OCI-LY7 (cell line): ENCODE measurements around the gene GNPTG. TPM values are rescaled to one million over a fixed set of nuclear protein-coding genes. Genes with fewer than 3 reads are reported as not detected.

Experiments
- BruUV-seq: library from RNA; stranded (reverse); fragments of 400-500 nt; replicated peaks from 2 replicates; lab custom pipeline; 2021; lab: Mats Ljungman, UMichigan
- CTCF ChIA-PET: fragments of 300-600 bp; sonication (Branson Sonifier 250); formaldehyde crosslinking; loops from one replicate; lab custom pipeline; 2022; ENCODE audit warnings: antibody characterized with exemption; ENCODE audit not compliant: unreplicated experiment; lab: Charles Lee
- POLR2A ChIA-PET: fragments of 300-600 bp; sonication (Branson Sonifier 250); formaldehyde crosslinking; loops from one replicate; lab custom pipeline; 2022; ENCODE audit warnings: antibody characterized with exemption; lab: Charles Lee
- DNase-seq: peaks from one replicate; pipeline ENCODE4 v3.0.0-alpha.2; 2015; ENCODE audit warnings: low spot score
- H2AFZ ChIP-seq: fragments of 200-600 bp; sonication (generic), shearing (Covaris generic); 2 replicates; pipeline ENCODE4 v1.6.1; 2014; ENCODE audit warnings: mild to moderate bottlenecking, antibody characterized with exemption, low read length, moderate library complexity
- H3K27ac ChIP-seq: fragments of 200-600 bp; sonication (generic); 2 replicates; pipeline ENCODE4 v1.5.1; 2014; ENCODE audit warnings: mixed run types, low read depth, mild to moderate bottlenecking, moderate library complexity, low read length, inconsistent platforms; ENCODE audit not compliant: poor library complexity, severe bottlenecking
- H3K36me3 ChIP-seq: fragments of 200-600 bp; sonication (generic); 2 replicates; pipeline ENCODE4 v1.6.1; 2014; ENCODE audit warnings: mild to moderate bottlenecking, antibody characterized with exemption, low read length, moderate library complexity, mixed read lengths; ENCODE audit not compliant: insufficient read depth
- H3K4me1 ChIP-seq: fragments of 200-600 bp; sonication (generic); 2 replicates; pipeline ENCODE4 v1.5.1; 2014; ENCODE audit warnings: mild to moderate bottlenecking, low read length; ENCODE audit not compliant: insufficient read depth, poor library complexity, severe bottlenecking
- H3K4me2 ChIP-seq: fragments of 200-600 bp; sonication (generic); 2 replicates; pipeline ENCODE4 v1.6.1; 2014; ENCODE audit warnings: mild to moderate bottlenecking, low read length
- H3K4me3 ChIP-seq: fragments of 200-600 bp; sonication (generic); 2 replicates; pipeline ENCODE4 v1.5.1; 2014; ENCODE audit warnings: mild to moderate bottlenecking, low read depth, low read length; ENCODE audit not compliant: poor library complexity, severe bottlenecking
- H3K79me2 ChIP-seq: fragments of 200-600 bp; sonication (generic); 2 replicates; pipeline ENCODE4 v1.6.1; 2016; ENCODE audit warnings: low read depth, mild to moderate bottlenecking, low read length, moderate library complexity, mixed read lengths; ENCODE audit not compliant: insufficient read depth
- H3K9me2 ChIP-seq: fragments of 200-600 bp; sonication (generic); 2 replicates; pipeline ENCODE4 v1.6.1; 2016; ENCODE audit warnings: mild to moderate bottlenecking, low read length, mixed read lengths; ENCODE audit not compliant: insufficient read depth
- H3K9me3 ChIP-seq: fragments of 200-600 bp; sonication (generic); 2 replicates; pipeline ENCODE4 v1.6.1; 2014; ENCODE audit warnings: mild to moderate bottlenecking, mixed run types, low read length, mixed read lengths
- H4K20me1 ChIP-seq: fragments of 200-600 bp; sonication (generic); 2 replicates; pipeline ENCODE4 v1.6.1; 2014; ENCODE audit warnings: mild to moderate bottlenecking, antibody characterized with exemption, low read length, moderate library complexity, mixed read lengths; ENCODE audit not compliant: insufficient read depth
- CTCF ChIP-seq: fragments of 200-600 bp; sonication (generic); conservative IDR thresholded peaks from 2 replicates; pipeline ENCODE4 v1.5.1; 2014; ENCODE audit warnings: mild to moderate bottlenecking, antibody characterized with exemption, low read length, moderate library complexity, mixed read lengths
- EZH2phosphoT487 ChIP-seq: fragments of 200-600 bp; sonication (generic); IDR thresholded peaks from 2 replicates; pipeline ENCODE4 v1.6.1; 2018; ENCODE audit warnings: low read depth, borderline replicate concordance, mild to moderate bottlenecking, mixed run types, antibody characterized with exemption, low read length, moderate library complexity, mixed read lengths
- intact Hi-C: fragments of 100-400 bp; cut with micrococcal nuclease; formaldehyde crosslinking; loops from one replicate; pipeline ENCODE4 v1.10.0; 2022; ENCODE audit not compliant: unreplicated experiment
- total RNA-seq, 2 experiments: library from RNA; depleted of rRNA in 1 of 2; stranded (reverse); fragments of >200 nt in 1 of 2; shearing (Covaris generic) in 1 of 2; gene quantifications; 2 replicates each; pipeline ENCODE4 v1.2.3, GENCODE V29; 2014 to 2022

Gene GNPTG
- total RNA-seq, 2 experiments from 2014 or later, result 21.3 to 24.1 TPM

- no peak for TF ChIP-seq EZH2phosphoT487
- TF ChIP-seq CTCF, result no peak
- Histone ChIP-seq H3K9me2 (no peaks in the 10 kb centered on the region), H4K20me1 (peaks cover 26% of the 10 kb centered on the region; the same call in 1 of the 2 replicates), H3K79me2 (peaks cover 63% of the 10 kb centered on the region), H3K4me3 (no peak overlapping the region), H3K9me3 (no peaks in the 10 kb centered on the region; the same call in 1 of the 2 replicates), H3K4me2 (no peak overlapping the region), H2AFZ (no peak overlapping the region), H3K27ac (no peak overlapping the region), H3K36me3 (peaks cover 74% of the 10 kb centered on the region), H3K4me1 (peaks cover 14% of the 10 kb centered on the region)
- POLR2A ChIA-PET, result no interaction called here
- CTCF ChIA-PET, result interaction anchor here (0.5 kb wide), 1 partner anchor 332 kb away, joined by 3 read pairs; no protein-coding TSS in a partner anchor
- intact Hi-C loops, result no loop called here
- no peak for DNase-seq
- no TSS peak for BruUV-seq
Observed at GRCh38 chr16:1312467-1312816, 39.3 kb upstream of the GNPTG start.

- Histone ChIP-seq H2AFZ (no peak overlapping the region), H3K4me1 (peaks cover 14% of the 10 kb centered on the region), H3K36me3 (peaks cover 79% of the 10 kb centered on the region), H3K79me2 (peaks cover 63% of the 10 kb centered on the region), H3K4me3 (no peak overlapping the region), H3K27ac (no peak overlapping the region), H3K4me2 (no peak overlapping the region), H4K20me1 (peaks cover 26% of the 10 kb centered on the region; the same call in 1 of the 2 replicates), H3K9me3 (no peaks in the 10 kb centered on the region; the same call in 1 of the 2 replicates), H3K9me2 (no peaks in the 10 kb centered on the region)
- TF ChIP-seq CTCF (no peak), EZH2phosphoT487 (no peak)
- BruUV-seq, result no TSS peak
- POLR2A ChIA-PET, result no interaction called here
- CTCF ChIA-PET, result no interaction called here
- no peak for DNase-seq
- intact Hi-C loops, result no loop called here
Observed at GRCh38 chr16:1312903-1313302, 38.8 kb upstream of the GNPTG start.

- H3K4me2 ChIP-seq, result no peak overlapping the region
- H3K4me3 ChIP-seq, result no peak overlapping the region
- H3K9me2 ChIP-seq, result no peaks in the 10 kb centered on the region
- POLR2A ChIA-PET, result no interaction called here
- peaks cover 26% of the 10 kb centered on the region; the same call in 1 of the 2 replicates for H4K20me1 ChIP-seq
- no peak overlapping the region for H2AFZ ChIP-seq
- H3K27ac ChIP-seq, result no peak overlapping the region
- no TSS peak for BruUV-seq
- no peaks in the 10 kb centered on the region for H3K9me3 ChIP-seq
- CTCF ChIA-PET, result no interaction called here
- peaks cover 14% of the 10 kb centered on the region for H3K4me1 ChIP-seq
- peaks cover 63% of the 10 kb centered on the region for H3K79me2 ChIP-seq
- H3K36me3 ChIP-seq, result peaks cover 88% of the 10 kb centered on the region
- no peak for TF ChIP-seq EZH2phosphoT487
- no peak for TF ChIP-seq CTCF
- DNase-seq, result no peak
- intact Hi-C loops, result no loop called here
Observed at GRCh38 chr16:1313721-1314369, 37.9 kb upstream of the GNPTG start.
